ENCODE results near the gene MEIOSIN.

GRCh38 chr19:45780448-45781213, 47.4 kb downstream of the MEIOSIN start:
- TF ChIP-seq CTCF (conservative IDR thresholded peaks at IDR 0.05), result no peak
- no peak for TF ChIP-seq ZFX (IDR thresholded peaks at IDR 0.05)

All from C4-2B (cell line).